H9 (cell line): ENCODE data around the gene TRNT1. TPM values are rescaled to one million over a fixed set of nuclear protein-coding genes. Genes with fewer than 3 reads are reported as not detected.
A peak's percentile ranks its signal among the peaks of the same experiment; 100 is the strongest.

Source experiments
- DNase-seq: peaks from one replicate; pipeline ENCODE4 v3.0.0-alpha.2; 2017
- H2AFZ ChIP-seq: one replicate; pipeline ENCODE4 v1.6.1; 2013; ENCODE audit warnings: mild to moderate bottlenecking, low read length, control low read depth, moderate library complexity
- H2AK5ac ChIP-seq: 2 replicates; pipeline ENCODE4 v1.6.1; 2013; ENCODE audit warnings: low read length, control low read depth, mixed read lengths; ENCODE audit not compliant: insufficient read length
- H2BK120ac ChIP-seq: one replicate; pipeline ENCODE4 v1.6.1; 2013; ENCODE audit warnings: low read depth, mild to moderate bottlenecking, low read length, control low read depth, inconsistent platforms; ENCODE audit not compliant: poor library complexity, severe bottlenecking
- H2BK12ac ChIP-seq: 2 replicates; pipeline ENCODE4 v1.6.1; 2013; ENCODE audit warnings: low read length, control low read depth, mixed read lengths, low read depth; ENCODE audit not compliant: insufficient read length
- H2BK15ac ChIP-seq: 2 replicates; pipeline ENCODE4 v1.6.1; 2013; ENCODE audit warnings: low read depth, low read length, control low read depth
- H2BK20ac ChIP-seq: one replicate; pipeline ENCODE4 v1.6.1; 2013; ENCODE audit warnings: low read depth, mild to moderate bottlenecking, low read length, control low read depth, inconsistent platforms; ENCODE audit not compliant: poor library complexity, severe bottlenecking
- H2BK5ac ChIP-seq: 2 replicates; pipeline ENCODE4 v1.6.1; 2013; ENCODE audit warnings: low read length, control low read depth, mixed read lengths; ENCODE audit not compliant: insufficient read length
- H3K14ac ChIP-seq: 2 replicates; pipeline ENCODE4 v1.6.1; 2013; ENCODE audit warnings: low read length, control low read depth; ENCODE audit not compliant: insufficient read depth
- H3K18ac ChIP-seq: 2 replicates; pipeline ENCODE4 v1.6.1; 2013; ENCODE audit warnings: low read depth, mild to moderate bottlenecking, mixed read lengths, low read length, control low read depth; ENCODE audit not compliant: insufficient read length
- H3K23ac ChIP-seq: 2 replicates; pipeline ENCODE4 v1.6.1; 2013; ENCODE audit warnings: low read length, control low read depth, mixed read lengths, low read depth; ENCODE audit not compliant: insufficient read length
- H3K23me2 ChIP-seq: 2 replicates; pipeline ENCODE4 v1.6.1; 2013; ENCODE audit warnings: low read depth, mild to moderate bottlenecking, mixed read lengths, low read length, control low read depth; ENCODE audit not compliant: insufficient read length, poor library complexity, severe bottlenecking
- H3K27ac ChIP-seq: 2 replicates; pipeline ENCODE4 v1.5.1; 2013; ENCODE audit warnings: low read length, control low read depth, mixed read lengths, low read depth; ENCODE audit not compliant: insufficient read length
- H3K27me3 ChIP-seq: 2 replicates; pipeline ENCODE4 v1.6.1; 2013; ENCODE audit warnings: low read length, control low read depth, inconsistent platforms; ENCODE audit not compliant: insufficient read depth
- H3K4ac ChIP-seq: 2 replicates; pipeline ENCODE4 v1.6.1; 2013; ENCODE audit warnings: low read depth, mild to moderate bottlenecking, control low read depth, inconsistent platforms, low read length, moderate library complexity
- H3K4me1 ChIP-seq: 2 replicates; pipeline ENCODE4 v1.6.1; 2013; ENCODE audit warnings: low read length, control low read depth, inconsistent platforms; ENCODE audit not compliant: insufficient read depth
- H3K4me2 ChIP-seq: 2 replicates; pipeline ENCODE4 v1.6.1; 2013; ENCODE audit warnings: low read length, control low read depth, mixed read lengths; ENCODE audit not compliant: insufficient read length, insufficient read depth
- H3K56ac ChIP-seq: 2 replicates; pipeline ENCODE4 v1.6.1; 2013; ENCODE audit warnings: low read depth, mild to moderate bottlenecking, mixed read lengths, low read length, control low read depth; ENCODE audit not compliant: insufficient read length
- H3K79me1 ChIP-seq: 2 replicates; pipeline ENCODE4 v1.6.1; 2013; ENCODE audit warnings: low read depth, mild to moderate bottlenecking, moderate library complexity, low read length, control low read depth, inconsistent platforms; ENCODE audit not compliant: insufficient read depth, poor library complexity, severe bottlenecking
- H3K79me2 ChIP-seq: 2 replicates; pipeline ENCODE4 v1.6.1; 2013; ENCODE audit warnings: low read length, control low read depth, inconsistent platforms; ENCODE audit not compliant: insufficient read depth
- H3K9ac ChIP-seq: 2 replicates; pipeline ENCODE4 v1.6.1; 2013; ENCODE audit warnings: low read length, control low read depth, mixed read lengths; ENCODE audit not compliant: insufficient read length; ENCODE audit errors: extremely low read depth
- H3K9me3 ChIP-seq: one replicate; pipeline ENCODE4 v1.6.1; 2013; ENCODE audit warnings: low read depth, low read length, inconsistent platforms; ENCODE audit not compliant: control insufficient read depth
- H3T11ph ChIP-seq: one replicate; pipeline ENCODE4 v1.6.1; 2013; ENCODE audit warnings: mild to moderate bottlenecking, low read length, control low read depth, inconsistent platforms
- H4K20me1 ChIP-seq: one replicate; pipeline ENCODE4 v1.6.1; 2013; ENCODE audit not compliant: control insufficient read depth, insufficient read length, insufficient read depth
- H4K5ac ChIP-seq: 2 replicates; pipeline ENCODE4 v1.6.1; 2013; ENCODE audit warnings: low read depth, mild to moderate bottlenecking, mixed read lengths, low read length, control low read depth; ENCODE audit not compliant: insufficient read length
- H4K8ac ChIP-seq: replicated peaks from 2 replicates; pipeline ENCODE4 v1.6.1; 2013; ENCODE audit warnings: low read length, control low read depth, mixed read lengths, low read depth; ENCODE audit not compliant: insufficient read length
- H4K91ac ChIP-seq: 2 replicates; pipeline ENCODE4 v1.6.1; 2013; ENCODE audit warnings: low read depth, mild to moderate bottlenecking, moderate library complexity, mixed read lengths, low read length, control low read depth; ENCODE audit not compliant: insufficient read length
- H3K27ac Mint-ChIP-seq, 3 experiments: 2 replicates in 2 of 3; 3 replicates in 1 of 3; pipeline ENCODE4 v1.8.0; 2020 to 2021; ENCODE audit warnings: mixed read lengths in 3 of 3, mild to moderate bottlenecking in 1 of 3, moderate library complexity in 1 of 3
- H3K27me3 Mint-ChIP-seq: 2 replicates; pipeline ENCODE4 v1.8.0; 2021; ENCODE audit warnings: low read depth, mild to moderate bottlenecking, moderate library complexity, mixed read lengths
- H3K36me3 Mint-ChIP-seq, 3 experiments: 2 replicates in 2 of 3; 3 replicates in 1 of 3; pipeline ENCODE4 v1.8.0; 2020 to 2021; ENCODE audit warnings: low read depth in 3 of 3, mixed read lengths in 3 of 3; ENCODE audit not compliant: insufficient read depth in 1 of 3
- H3K4me1 Mint-ChIP-seq, 2 experiments: 2 replicates each; pipeline ENCODE4 v1.8.0; 2020; ENCODE audit warnings: mixed read lengths in 2 of 2
- H3K4me3 Mint-ChIP-seq, 2 experiments: 2 replicates in 1 of 2; 3 replicates in 1 of 2; pipeline ENCODE4 v1.8.0; 2020 to 2021; ENCODE audit warnings: mild to moderate bottlenecking in 2 of 2, mixed read lengths in 2 of 2, moderate library complexity in 1 of 2
- H3K9me3 Mint-ChIP-seq, 2 experiments: 2 replicates in 1 of 2; 3 replicates in 1 of 2; pipeline ENCODE4 v1.8.0; 2020; ENCODE audit warnings: mild to moderate bottlenecking in 2 of 2, mixed read lengths in 2 of 2, moderate library complexity in 1 of 2
- CTCF ChIP-seq: fragments of 200-600 bp; sonication (generic); conservative IDR thresholded peaks from 3 replicates; pipeline ENCODE4 v1.8.0; 2021; ENCODE audit warnings: antibody characterized with exemption, mild to moderate bottlenecking
- WGBS: extraction: QIAGEN DNeasy Blood & Tissue Kit; methylation state at CpG from one replicate; pipeline ENCODE4 v1.1.7; 2013; ENCODE audit warnings: missing lambda C conversion rate, low lambda C conversion rate, mixed read lengths; ENCODE audit not compliant: insufficient read length; ENCODE audit errors: extremely low coverage; 5-methylcytosine and 5-hydroxymethylcytosine counted together
- total RNA-seq: library from RNA; stranded (reverse); gene quantifications from 2 replicates; pipeline ENCODE4 v1.2.1, GENCODE V29; 2021

The TRNT1 gene
- total RNA-seq, 1 experiment from 2014 or later, result 49.2 TPM

- H3K9ac ChIP-seq, result no peak overlapping the region
- H3K27me3 ChIP-seq, result no peaks in the 10 kb centered on the region
- peak overlapping the region; percentile 0; the same call in 1 of the 2 replicates for H3K14ac ChIP-seq
- H3K79me1 ChIP-seq, result no peaks in the 10 kb centered on the region
- H3K18ac ChIP-seq, result peak overlapping the region; percentile 23
- DNase-seq, result no peak
- H3K27ac ChIP-seq, result no peak overlapping the region
- H2BK20ac ChIP-seq, result no peak overlapping the region
- H4K5ac ChIP-seq, result no peak overlapping the region
- no peak overlapping the region for H4K91ac ChIP-seq
- H2BK5ac ChIP-seq, result no peak overlapping the region
- no peak overlapping the region for H4K8ac ChIP-seq
- no peak overlapping the region for H2AFZ ChIP-seq
- no peak overlapping the region for H3K4ac ChIP-seq
- H3K9me3 Mint-ChIP-seq, result no peaks in the 10 kb centered on the region
- H3K79me2 ChIP-seq, result no peaks in the 10 kb centered on the region
- no peak overlapping the region; a peak in 1 of 5 replicates for H3K4me3 Mint-ChIP-seq
- no peaks in the 10 kb centered on the region for H3K36me3 Mint-ChIP-seq
- no CpG with 5 or more reads among the region's 11 CpGs for WGBS
- H2BK120ac ChIP-seq, result no peak overlapping the region
- H3K9me3 ChIP-seq, result no peaks in the 10 kb centered on the region
- no peak overlapping the region for H3K23ac ChIP-seq
- H2BK12ac ChIP-seq, result no peak overlapping the region
- no peak overlapping the region for H3T11ph ChIP-seq
- no peak overlapping the region for H3K56ac ChIP-seq
- no peaks in the 10 kb centered on the region for H3K27me3 Mint-ChIP-seq
- no peaks in the 10 kb centered on the region; the same call in 1 of the 2 replicates for H3K4me1 ChIP-seq
- 0 out of 7 replicates have a peak overlapping the region, but pooled peaks of 1 of the 3 experiments have one; percentile 31 for H3K27ac Mint-ChIP-seq
- no peak overlapping the region for H2BK15ac ChIP-seq
- H3K23me2 ChIP-seq, result no peaks in the 10 kb centered on the region
- H2AK5ac ChIP-seq, result no peak overlapping the region
- peaks cover 21 to 25% of the 10 kb centered on the region in 2 experiments for H3K4me1 Mint-ChIP-seq
- no peaks in the 10 kb centered on the region for H4K20me1 ChIP-seq
- H3K4me2 ChIP-seq, result no peak overlapping the region
- TF ChIP-seq CTCF, result no peak
These were observed 17.1 kb upstream of the TRNT1 start for GRCh38 chr3:3109407-3110298.
